Melanocyte of skin (primary cell): ENCODE measurements around the gene PNPLA3. TPM values are rescaled to one million over a fixed set of nuclear protein-coding genes. Genes with fewer than 3 reads are reported as not detected.

Experiments used
- total RNA-seq, 2 donors: library from RNA; depleted of rRNA; stranded (reverse); fragments of >200 nt; gene quantifications; 2 replicates each; pipeline ENCODE4 v1.2.3, GENCODE V29; 2012

PNPLA3 gene
- total RNA-seq = 10 to 100 TPM; 17.2 to 21.3 TPM

GRCh38 chr22:43923631-43924464 lies at the start of gene PNPLA3:
TSS of gene PNPLA3 (plus strand) at chr22:43923805. CDS start at chr22:43923912, 107 bp downstream.

GRCh38 chr22:43891360-43892182 lies 32.0 kb upstream of the PNPLA3 start, which contains the start of gene PNPLA5:
TSS of gene PNPLA5 (minus strand) at chr22:43892013. CDS start at chr22:43891880, 133 bp downstream.

GRCh38 chr22:43955040-43955882 lies 31.7 kb downstream of the PNPLA3 start, which contains the start of gene SAMM50:
TSS of gene SAMM50 (plus strand) at chr22:43955442. CDS start at chr22:43955578, 136 bp downstream.

Other genes starting within 250 kb of the PNPLA3 start
- 1 to 10 TPM in 1 of 2 donors, under 1 TPM in 1; 0.33 to 1.0 TPM for gene EFCAB6, start 111.5 kb upstream of the PNPLA3 start, total RNA-seq
- not detected for gene SULT4A1, start 61.3 kb upstream of the PNPLA3 start, total RNA-seq
- gene PNPLA5, start 31.8 kb upstream of the PNPLA3 start, total RNA-seq = not detected
- 10 to 100 TPM; 52.7 to 61.6 TPM for gene SAMM50, start 31.6 kb downstream of the PNPLA3 start, total RNA-seq
- gene PARVB, start 100.5 kb downstream of the PNPLA3 start, total RNA-seq = 100 to 1,000 TPM in 1 of 2 donors, 10 to 100 TPM in 1; 95.3 to 104 TPM